ENCODE results near the gene FARP2. TPM values are rescaled to one million over a fixed set of nuclear protein-coding genes. Genes with fewer than 3 reads are reported as not detected.
A peak's percentile ranks its signal among the peaks of the same experiment; 100 is the strongest.

Gene FARP2
- total and polyA plus RNA-seq, 2 of the 13 experiments (the other 11 are each of a cell fraction or from before 2014, with no cell fraction given) = 28.0 to 45.4 TPM

- Histone ChIP-seq H3K9me3 (ENCODE audit: low read length) (no peaks in the 10 kb centered on the region), H2AFZ (ENCODE audit: low read length) (no peak overlapping the region), H3K4me1 (ENCODE audit: insufficient read depth, low read length) (peaks cover 21% of the 10 kb centered on the region), H3K9ac (ENCODE audit: insufficient read depth, low read depth, low read length) (no peak overlapping the region), H3K27me3 (ENCODE audit: control insufficient read depth in 1 of 2, insufficient read depth in 2 of 2, low read length in 2 of 2) (no peaks in the 10 kb centered on the region), H4K20me1 (ENCODE audit: insufficient read depth, low read length) (peaks cover 7% of the 10 kb centered on the region; the same call in 1 of the 2 replicates), H3K4me3 (replicated peaks in 1 of 3; ENCODE audit: insufficient read depth in 1 of 3, low read depth in 2 of 3, low read length in 3 of 3) (no peak overlapping the region), H3K4me2 (ENCODE audit: low read depth, low read length) (no peak overlapping the region), H3K36me3 (replicated peaks in 1 of 2; ENCODE audit: control insufficient read depth in 1 of 2, insufficient read depth in 2 of 2, low read length in 2 of 2) (peaks cover 6 to 9% of the 10 kb centered on the region in 2 experiments), H3K79me2 (ENCODE audit: insufficient read depth, low read length) (peaks cover 2% of the 10 kb centered on the region), H3K27ac (ENCODE audit: extremely low read length, insufficient read depth, low read length) (no peak overlapping the region)
- BruUV-seq (replicated peaks) = no TSS peak
- in situ Hi-C loops (cut with HindIII; ENCODE audit: extremely low pct_ligation_motif_present, low pct_unique_long_range_greater_than_20kb) (no loop called here), intact Hi-C loops (cut with micrococcal nuclease; ENCODE audit: unreplicated experiment) (no loop called here)
- WGBS (ENCODE audit: low lambda C conversion rate) = 63% methylated on average over 10 of the region's 10 CpGs
- FAIRE-seq = peak; percentile 76
- peak; percentile 16 for DNase-seq (ENCODE audit: low spot score)
- ChIA-PET POLR2A (no interaction called here), CTCF (ENCODE audit: low intra/inter-chr PET ratio, low total read pairs) (no interaction called here)
- ATAC-seq = peak; percentile 89
- no peak for TF ChIP-seq ZNF839 (CRISPR knock-in tag; IDR thresholded peaks at IDR 0.05; ENCODE audit: borderline replicate concordance)
- TF ChIP-seq HDAC2 (CRISPR knock-in tag; IDR thresholded peaks at IDR 0.05) = no peak
- TF ChIP-seq, protein P1, sequence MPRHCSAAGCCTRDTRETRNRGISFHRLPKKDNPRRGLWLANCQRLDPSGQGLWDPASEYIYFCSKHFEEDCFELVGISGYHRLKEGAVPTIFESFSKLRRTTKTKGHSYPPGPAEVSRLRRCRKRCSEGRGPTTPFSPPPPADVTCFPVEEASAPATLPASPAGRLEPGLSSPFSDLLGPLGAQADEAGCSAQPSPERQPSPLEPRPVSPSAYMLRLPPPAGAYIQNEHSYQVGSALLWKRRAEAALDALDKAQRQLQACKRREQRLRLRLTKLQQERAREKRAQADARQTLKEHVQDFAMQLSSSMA (CRISPR knock-in tag; IDR thresholded peaks at IDR 0.05) = no peak
- TF ChIP-seq, protein P2, sequence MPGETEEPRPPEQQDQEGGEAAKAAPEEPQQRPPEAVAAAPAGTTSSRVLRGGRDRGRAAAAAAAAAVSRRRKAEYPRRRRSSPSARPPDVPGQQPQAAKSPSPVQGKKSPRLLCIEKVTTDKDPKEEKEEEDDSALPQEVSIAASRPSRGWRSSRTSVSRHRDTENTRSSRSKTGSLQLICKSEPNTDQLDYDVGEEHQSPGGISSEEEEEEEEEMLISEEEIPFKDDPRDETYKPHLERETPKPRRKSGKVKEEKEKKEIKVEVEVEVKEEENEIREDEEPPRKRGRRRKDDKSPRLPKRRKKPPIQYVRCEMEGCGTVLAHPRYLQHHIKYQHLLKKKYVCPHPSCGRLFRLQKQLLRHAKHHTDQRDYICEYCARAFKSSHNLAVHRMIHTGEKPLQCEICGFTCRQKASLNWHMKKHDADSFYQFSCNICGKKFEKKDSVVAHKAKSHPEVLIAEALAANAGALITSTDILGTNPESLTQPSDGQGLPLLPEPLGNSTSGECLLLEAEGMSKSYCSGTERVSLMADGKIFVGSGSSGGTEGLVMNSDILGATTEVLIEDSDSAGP (CRISPR knock-in tag; IDR thresholded peaks at IDR 0.05; ENCODE audit: borderline replicate concordance) = peak; percentile 54; the same call in 1 of the 2 replicates
- TF ChIP-seq ZNF430 (CRISPR knock-in tag; IDR thresholded peaks at IDR 0.05) = 0 out of 2 replicates have a peak, but pooled peaks have one; percentile 22
- TF ChIP-seq, protein P3, sequence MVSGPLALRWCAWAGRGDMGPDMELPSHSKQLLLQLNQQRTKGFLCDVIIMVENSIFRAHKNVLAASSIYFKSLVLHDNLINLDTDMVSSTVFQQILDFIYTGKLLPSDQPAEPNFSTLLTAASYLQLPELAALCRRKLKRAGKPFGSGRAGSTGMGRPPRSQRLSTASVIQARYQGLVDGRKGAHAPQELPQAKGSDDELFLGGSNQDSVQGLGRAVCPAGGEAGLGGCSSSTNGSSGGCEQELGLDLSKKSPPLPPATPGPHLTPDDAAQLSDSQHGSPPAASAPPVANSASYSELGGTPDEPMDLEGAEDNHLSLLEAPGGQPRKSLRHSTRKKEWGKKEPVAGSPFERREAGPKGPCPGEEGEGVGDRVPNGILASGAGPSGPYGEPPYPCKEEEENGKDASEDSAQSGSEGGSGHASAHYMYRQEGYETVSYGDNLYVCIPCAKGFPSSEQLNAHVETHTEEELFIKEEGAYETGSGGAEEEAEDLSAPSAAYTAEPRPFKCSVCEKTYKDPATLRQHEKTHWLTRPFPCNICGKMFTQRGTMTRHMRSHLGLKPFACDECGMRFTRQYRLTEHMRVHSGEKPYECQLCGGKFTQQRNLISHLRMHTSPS (CRISPR knock-in tag; IDR thresholded peaks at IDR 0.05; ENCODE audit: low read depth) = peak; percentile 74; the same call in 1 of the 2 replicates
- TF ChIP-seq, protein P4, sequence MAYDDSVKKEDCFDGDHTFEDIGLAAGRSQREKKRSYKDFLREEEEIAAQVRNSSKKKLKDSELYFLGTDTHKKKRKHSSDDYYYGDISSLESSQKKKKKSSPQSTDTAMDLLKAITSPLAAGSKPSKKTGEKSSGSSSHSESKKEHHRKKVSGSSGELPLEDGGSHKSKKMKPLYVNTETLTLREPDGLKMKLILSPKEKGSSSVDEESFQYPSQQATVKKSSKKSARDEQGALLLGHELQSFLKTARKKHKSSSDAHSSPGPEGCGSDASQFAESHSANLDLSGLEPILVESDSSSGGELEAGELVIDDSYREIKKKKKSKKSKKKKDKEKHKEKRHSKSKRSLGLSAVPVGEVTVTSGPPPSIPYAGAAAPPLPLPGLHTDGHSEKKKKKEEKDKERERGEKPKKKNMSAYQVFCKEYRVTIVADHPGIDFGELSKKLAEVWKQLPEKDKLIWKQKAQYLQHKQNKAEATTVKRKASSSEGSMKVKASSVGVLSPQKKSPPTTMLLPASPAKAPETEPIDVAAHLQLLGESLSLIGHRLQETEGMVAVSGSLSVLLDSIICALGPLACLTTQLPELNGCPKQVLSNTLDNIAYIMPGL (CRISPR knock-in tag; IDR thresholded peaks at IDR 0.05; ENCODE audit: borderline replicate concordance in 1 of 2, low read depth in 1 of 2) = no peak
- no peak for TF ChIP-seq KLF15 (CRISPR knock-in tag; IDR thresholded peaks at IDR 0.05; ENCODE audit: borderline replicate concordance)
- TF ChIP-seq, protein P5, sequence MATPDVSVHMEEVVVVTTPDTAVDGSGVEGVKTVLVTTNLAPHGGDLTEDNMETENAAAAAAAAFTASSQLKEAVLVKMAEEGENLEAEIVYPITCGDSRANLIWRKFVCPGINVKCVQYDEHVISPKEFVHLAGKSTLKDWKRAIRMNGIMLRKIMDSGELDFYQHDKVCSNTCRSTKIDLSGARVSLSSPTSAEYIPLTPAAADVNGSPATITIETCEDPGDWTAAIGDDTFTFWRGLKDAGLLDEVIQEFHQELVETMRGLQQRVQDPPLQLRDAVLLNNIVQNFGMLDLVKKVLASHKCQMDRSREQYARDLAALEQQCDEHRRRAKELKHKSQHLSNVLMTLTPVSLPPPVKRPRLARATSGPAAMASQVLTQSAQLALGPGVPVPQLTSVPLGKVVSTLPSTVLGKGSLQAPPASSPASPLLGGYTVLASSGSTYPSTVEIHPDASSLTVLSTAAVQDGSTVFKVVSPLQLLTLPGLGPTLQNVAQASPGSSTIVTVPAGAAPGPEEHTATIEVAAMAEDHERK (CRISPR knock-in tag; IDR thresholded peaks at IDR 0.05; ENCODE audit: low read depth) = no peak
- TF ChIP-seq, protein P6, sequence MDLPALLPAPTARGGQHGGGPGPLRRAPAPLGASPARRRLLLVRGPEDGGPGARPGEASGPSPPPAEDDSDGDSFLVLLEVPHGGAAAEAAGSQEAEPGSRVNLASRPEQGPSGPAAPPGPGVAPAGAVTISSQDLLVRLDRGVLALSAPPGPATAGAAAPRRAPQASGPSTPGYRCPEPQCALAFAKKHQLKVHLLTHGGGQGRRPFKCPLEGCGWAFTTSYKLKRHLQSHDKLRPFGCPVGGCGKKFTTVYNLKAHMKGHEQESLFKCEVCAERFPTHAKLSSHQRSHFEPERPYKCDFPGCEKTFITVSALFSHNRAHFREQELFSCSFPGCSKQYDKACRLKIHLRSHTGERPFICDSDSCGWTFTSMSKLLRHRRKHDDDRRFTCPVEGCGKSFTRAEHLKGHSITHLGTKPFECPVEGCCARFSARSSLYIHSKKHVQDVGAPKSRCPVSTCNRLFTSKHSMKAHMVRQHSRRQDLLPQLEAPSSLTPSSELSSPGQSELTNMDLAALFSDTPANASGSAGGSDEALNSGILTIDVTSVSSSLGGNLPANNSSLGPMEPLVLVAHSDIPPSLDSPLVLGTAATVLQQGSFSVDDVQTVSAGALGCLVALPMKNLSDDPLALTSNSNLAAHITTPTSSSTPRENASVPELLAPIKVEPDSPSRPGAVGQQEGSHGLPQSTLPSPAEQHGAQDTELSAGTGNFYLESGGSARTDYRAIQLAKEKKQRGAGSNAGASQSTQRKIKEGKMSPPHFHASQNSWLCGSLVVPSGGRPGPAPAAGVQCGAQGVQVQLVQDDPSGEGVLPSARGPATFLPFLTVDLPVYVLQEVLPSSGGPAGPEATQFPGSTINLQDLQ (CRISPR knock-in tag; IDR thresholded peaks at IDR 0.05) = 0 out of 2 replicates have a peak, but pooled peaks have one; percentile 55
Observed at GRCh38 chr2:241399941-241400922, 44.1 kb downstream of the FARP2 start.

Measured in HepG2 (cell line).